B cell (primary cell): ENCODE measurements around the gene LAMA1.

Experiments
- CTCF ChIP-seq: fragments of 200-600 bp; IDR thresholded peaks from one replicate; pipeline ENCODE4 v1.8.0; 2022; ENCODE audit warnings: antibody characterized with exemption, mild to moderate bottlenecking
- EZH2 ChIP-seq: IDR thresholded peaks from 2 replicates; pipeline ENCODE4 v1.6.1; 2012; ENCODE audit warnings: borderline replicate concordance, low read depth, mild to moderate bottlenecking, moderate library complexity, low read length; ENCODE audit not compliant: insufficient read depth, poor library complexity, severe bottlenecking

DNA sequence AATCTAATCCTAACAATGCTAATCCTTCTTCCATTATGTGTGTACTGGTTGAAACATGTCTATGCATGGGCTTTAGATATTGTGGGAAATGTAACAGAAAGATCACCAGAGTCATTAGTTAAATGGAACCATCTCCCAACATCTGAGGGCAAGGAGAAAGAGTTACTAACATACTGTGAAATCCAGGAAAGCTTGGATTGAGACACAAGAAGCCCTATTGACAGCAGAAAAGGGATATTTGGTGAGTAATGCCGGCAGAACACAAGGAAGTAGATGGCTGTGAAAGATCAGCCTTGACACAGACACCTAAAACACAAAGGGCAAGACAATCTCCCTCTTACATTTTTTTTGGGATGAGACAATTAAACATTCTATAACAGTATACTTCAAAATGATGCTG is 28.5 kb upstream of the LAMA1 start:
- TF ChIP-seq EZH2 (no peak), CTCF (no peak)
